Umbilical cord (tissue), 2 donors: ENCODE measurements around the gene NKTR. TPM values are rescaled to one million over a fixed set of nuclear protein-coding genes. Genes with fewer than 3 reads are reported as not detected.

Experiments used
- DNase-seq: peaks from one replicate; pipeline ENCODE4 v3.0.0-alpha.2; 2015; ENCODE audit warnings: low spot score
- total RNA-seq: library from RNA; depleted of rRNA; stranded (reverse); fragments of >200 nt; gene quantifications from one replicate; pipeline ENCODE4 v1.2.3, GENCODE V29; 2014; ENCODE audit warnings: low replicate concordance; ENCODE audit not compliant: insufficient read depth

NKTR gene
- total RNA-seq, 1 donor from 2014 or later = 149 TPM

GRCh38 chr3:42649783-42650182, 49.3 kb downstream of the NKTR start:
- no peak for DNase-seq

GRCh38 chr3:42651248-42652091, 51.0 kb downstream of the NKTR start:
- peak; percentile 77 for DNase-seq

DNA sequence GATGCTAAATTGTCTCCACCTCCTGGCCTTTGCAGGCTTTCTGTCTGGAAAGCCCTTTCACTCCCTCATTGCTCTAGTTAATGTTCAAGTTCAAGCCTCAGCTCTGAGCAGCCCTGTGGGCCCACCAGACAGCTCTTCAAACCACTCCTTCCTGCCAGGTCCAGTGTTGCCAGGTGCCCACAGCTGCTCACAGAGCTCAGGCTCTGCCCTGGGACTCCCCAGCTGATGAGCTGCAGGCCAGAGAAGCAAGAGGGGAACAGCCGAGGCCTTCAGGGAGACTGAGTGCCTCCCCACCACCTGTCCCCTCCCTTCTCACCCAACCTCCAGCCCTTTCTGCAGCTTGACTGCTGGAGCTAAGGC, 51.7 kb downstream of the NKTR start:
- peak; percentile 32 for DNase-seq

DNA sequence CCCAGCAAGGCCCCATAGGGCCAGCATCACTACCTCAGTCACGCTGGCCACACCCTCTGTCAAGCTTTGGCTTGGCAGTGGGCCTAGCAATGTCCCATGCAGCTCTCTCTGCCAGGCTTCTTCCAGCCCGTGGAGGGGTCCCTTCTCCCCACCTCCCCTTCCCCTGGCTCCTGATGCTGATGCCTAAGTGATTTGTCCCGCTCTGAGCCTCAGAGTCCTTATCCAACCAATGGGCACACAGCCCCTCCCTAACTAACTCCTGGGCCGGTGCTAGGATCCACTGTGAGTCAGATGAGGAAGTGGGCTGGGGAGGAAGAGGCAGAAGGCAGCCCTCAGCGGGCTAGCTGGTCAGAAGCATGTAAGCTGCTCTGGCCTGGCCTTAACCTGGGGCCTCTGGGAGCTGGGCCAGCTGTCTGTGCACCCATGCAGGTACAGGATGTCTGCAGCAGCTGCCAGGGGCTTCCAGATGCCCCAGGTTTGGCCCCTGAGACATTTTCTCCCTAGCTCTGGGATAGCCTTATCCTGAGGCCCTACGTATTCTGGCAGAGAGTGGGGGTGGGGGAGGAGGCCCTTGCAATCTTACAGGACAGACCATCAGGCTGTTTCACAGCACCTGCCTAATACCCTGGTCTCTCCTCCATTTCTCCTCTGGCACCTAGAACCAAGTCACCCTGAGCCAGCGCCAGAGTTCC, 52.3 kb downstream of the NKTR start:
- DNase-seq = peak; percentile 78

DNA sequence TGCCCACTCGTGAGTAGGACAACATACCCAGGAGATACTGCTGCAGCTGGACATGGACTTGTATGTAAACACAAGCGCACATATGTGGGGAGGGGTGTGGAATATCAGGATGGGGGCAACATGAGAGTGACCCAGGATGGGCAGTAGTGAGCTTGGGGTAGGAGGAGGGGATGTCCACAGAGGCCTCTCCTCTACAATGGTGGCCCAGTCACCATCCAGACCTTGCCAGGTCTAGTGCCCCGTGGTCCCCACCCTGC, 52.7 kb downstream of the NKTR start:
- no peak for DNase-seq

DNA sequence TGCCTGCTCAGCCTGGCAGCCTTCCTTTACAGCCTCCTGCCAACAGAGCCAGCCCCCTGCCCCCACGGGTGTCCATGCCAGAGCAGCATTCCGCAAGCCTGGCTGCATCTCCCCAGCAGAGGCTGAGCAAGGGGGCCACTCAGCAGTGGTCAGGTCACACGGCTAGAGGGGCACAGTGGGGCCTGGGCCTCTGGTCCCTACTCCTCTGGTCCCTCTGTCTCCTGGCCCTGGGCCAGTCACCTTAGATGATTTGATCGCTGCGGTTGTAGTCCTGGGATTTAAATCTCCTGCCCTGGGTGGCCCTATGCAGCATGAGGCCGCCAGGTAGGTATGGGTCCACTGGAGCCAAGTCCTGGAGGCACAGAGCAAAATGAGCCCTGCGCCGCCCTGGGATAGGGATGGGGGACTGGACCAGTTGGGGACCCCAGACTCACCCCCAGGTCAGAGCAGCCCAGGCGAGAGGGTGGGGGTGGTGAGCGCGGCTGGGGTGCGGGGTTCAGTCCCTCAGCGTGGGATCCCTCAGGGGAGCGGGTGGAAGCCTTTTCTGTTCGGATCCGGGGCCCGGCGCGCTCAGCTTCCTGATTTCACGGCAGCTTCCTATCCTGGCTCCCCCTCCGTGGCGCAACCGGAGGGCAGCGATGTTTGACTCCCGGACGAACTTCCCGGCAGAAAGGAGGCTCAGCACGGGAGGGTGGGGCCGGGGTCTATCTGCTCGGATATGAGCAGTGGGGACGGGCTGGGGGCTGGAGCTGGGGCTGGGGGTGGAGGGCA, 53.3 kb downstream of the NKTR start, which contains the start of gene ZBTB47:
Gene ZBTB47, plus strand, starts transcription at position 138 of the 771 bp plus-strand sequence. CDS start 4,659 bp downstream, outside the sequence.
- peak; percentile 61 for DNase-seq

DNA sequence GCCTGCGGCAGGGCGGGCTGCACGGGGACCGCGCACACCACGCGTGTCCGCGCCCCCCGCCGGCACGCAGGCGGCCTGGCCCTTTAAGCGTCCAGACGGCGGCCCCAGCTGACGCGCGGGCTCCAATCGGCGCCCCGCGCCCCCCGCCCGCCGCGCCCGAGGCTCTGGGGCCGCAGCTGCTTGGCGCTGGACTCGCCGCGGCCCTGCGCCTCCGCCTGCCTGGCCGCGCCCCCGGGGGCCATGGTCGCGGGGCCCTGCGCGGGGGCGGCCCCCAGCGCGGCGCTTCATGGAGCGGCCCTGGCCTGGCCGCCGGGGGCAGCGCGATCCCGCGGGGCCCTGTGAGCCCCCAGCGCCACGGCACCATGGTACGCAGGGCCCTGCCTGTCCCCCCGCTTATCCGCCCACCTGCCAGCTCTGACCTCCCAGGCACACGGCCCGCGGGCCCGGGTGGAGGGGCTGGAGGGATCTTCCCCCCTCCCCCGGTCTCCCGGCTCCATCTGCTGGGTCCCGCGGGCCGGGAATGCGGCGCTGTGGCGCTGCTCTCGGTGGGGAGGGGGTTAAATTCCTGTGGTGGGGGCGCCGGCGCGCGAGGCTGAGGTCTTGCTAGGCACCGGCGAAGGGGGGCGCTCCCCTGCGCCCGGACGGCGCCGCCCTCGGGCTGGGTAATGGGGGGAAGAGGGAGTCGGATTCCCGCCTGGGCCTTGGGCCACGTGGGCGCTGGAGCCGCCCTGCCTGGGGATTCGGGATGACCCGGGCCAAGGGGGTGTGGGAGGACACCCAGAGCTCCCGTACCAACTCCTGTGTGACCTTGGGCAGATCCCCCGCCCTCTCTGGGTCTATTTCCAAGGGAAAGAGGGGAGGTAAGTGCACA, 54.1 kb downstream of the NKTR start:
- DNase-seq = peak; percentile 81

DNA sequence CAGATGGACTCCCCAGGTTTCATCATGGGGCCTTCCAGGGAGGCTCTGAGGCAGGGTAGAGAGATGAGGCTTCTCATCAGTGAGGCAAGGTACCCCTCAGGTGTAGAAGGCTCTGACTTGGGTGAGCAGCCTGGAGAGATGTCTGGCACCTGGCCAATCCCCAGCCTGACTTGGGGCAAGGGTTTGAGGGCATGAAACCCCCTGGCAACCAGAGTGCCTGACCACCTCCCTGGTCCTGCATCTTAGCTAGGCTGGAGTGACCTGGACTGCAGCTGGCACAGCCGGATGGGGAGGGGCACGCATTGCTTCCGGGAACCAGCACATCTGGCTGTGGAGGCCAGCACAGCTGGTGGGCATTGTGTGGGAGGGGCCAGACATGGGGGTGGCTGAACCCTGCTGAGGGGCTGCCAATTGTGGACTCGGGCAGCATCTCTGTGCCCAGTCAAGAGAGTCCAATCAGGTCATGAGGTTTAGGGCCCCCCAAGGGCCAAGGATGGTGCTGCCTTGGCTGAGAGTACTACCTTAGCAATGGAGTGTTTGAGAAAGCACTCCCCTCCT, 54.9 kb downstream of the NKTR start:
- peak; percentile 30 for DNase-seq

- peak; percentile 39 for DNase-seq
These were observed 55.6 kb downstream of the NKTR start for GRCh38 chr3:42655980-42656679.

DNA sequence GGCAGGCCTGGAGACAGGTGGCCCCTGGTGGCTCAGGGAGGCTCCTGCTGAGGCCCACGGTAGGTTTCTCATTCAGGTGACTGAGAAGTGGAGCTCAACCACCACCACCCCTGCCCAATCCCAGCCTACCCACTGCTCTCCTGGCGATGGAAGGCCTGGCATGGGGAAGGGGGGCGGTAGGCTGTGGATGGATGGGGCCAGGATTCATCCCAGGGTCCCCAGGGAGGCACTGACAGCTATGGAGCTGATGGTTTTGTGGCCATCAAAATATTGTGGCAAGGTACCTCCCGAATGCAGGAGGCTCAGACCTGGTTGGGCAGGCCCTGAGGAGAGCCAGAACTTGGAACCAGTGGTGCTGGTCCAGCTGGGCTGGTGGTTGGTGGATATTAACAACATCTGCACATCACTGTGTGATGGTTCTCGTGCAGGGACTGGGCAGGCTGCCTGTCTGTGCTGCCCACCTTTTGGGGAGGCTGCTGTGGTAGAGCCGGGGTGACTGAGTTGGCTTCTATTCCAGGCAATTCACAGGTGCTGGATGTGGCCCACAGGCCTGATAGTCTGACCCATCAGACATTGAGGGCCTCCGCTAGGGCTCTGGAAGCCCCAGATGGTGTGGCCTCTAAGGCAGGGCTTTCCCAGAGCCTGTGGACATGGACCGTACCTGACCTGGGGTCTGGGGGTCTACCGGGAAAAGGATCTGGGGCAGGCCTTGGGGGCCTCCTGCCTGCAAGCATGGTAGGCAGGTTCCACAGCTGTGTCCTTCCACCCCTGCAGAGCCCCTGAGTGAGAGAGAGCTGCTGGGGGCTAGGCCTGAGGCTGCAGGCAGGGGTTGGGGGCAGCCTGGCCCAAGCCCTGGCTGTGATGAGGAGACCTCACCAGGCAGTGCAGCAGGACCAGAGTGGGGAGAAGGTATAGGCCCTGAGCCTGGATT, 56.5 kb downstream of the NKTR start:
- no peak for DNase-seq

DNA sequence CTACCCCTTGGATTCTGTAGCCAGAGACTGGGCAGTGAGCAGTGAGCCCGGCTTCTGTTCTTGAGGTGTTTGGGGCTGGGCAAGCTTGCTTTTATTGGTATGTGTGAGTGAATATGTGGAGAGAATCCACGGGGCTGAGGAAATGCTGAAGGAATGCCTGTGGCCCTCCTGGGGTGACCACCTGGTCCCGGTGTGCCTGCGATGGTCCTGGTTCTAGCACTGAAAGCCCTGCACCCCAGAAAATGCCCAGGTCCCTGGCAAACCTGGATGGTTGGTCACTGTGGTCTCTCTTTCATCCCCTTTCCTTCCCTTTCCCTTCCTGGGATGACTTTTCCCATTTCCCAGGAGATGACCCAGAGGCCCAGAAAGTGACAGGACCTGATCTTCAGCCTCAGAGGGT, 57.2 kb downstream of the NKTR start:
- DNase-seq = no peak

- no peak for DNase-seq
These were observed 57.7 kb downstream of the NKTR start for GRCh38 chr3:42658091-42658770.

GRCh38 chr3:42658771-42659390, 58.4 kb downstream of the NKTR start:
- no peak for DNase-seq

- DNase-seq = no peak
These were observed 59.1 kb downstream of the NKTR start for GRCh38 chr3:42659451-42660130.

- no peak for DNase-seq
These were observed 59.7 kb downstream of the NKTR start for GRCh38 chr3:42660131-42660715.

- no peak for DNase-seq
These were observed 60.4 kb downstream of the NKTR start for GRCh38 chr3:42660898-42661297.

GRCh38 chr3:42661593-42662022, 61.1 kb downstream of the NKTR start:
- DNase-seq = no peak
